COR-L47 (cell line): ENCODE data around the gene INTS11.
A peak's percentile ranks its signal among the peaks of the same experiment; 100 is the strongest.

Experiments
- DNase-seq: peaks from one replicate; lab custom pipeline; 2025; lab: John Stamatoyannopoulos, UW

The INTS11 gene

DNA sequence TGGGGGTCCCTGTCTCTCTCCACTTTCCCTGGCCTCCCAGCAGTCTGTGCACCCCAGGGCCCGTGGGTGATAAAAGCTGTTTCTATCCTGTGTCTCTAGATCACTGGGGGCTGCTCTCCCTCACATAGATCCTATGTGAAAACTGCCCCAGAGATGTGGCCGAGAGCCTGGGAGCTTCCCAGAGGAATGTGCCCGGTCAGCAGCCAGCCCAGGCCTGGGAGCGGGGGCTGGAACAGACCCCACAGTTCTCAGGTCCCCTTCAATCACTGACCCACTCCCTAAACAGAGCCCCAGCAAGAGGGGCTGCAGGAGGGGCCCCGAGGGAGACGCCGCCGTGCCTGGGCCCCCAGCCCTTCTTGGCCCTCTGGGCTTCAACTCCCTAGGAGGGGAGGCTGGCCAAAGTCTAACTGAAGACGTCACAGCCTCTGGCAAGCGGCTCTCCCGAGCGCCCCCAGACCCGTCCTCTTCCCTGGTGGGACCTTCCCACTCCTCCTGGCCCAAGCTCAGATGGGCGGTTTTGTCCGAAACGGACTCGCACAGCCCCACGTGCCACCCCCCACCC is 33.5 kb upstream of the INTS11 start:
- DNase-seq = no peak

DNA sequence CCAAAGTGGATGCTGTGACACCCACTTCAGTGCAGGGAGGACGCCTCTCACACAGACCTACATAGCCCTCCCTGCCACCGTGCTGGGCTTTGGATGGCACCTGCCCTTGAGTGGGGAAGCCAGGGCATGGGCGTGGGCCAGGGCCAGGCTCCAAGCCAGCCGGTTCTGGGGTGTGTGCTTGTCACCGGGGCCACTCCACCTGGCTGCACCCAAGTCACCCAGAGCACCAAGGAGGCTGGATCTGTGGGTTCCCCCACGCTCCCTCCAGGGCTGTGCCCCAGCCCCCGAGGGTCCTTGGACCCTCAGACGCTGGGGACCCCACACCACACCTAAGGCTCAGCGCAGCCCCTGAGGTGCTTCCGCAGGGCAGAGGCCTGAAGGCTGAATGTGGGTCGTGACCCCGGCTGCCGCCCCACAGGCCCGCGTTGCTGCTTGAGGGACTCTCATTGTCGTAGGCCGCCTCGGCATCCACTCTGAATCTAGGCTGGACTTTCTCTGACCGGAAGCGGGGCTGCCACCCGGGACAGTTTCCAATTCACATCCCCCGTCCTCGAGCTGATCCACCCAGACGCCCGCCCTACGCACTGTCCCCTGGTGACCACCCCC is 32.4 kb upstream of the INTS11 start:
- no peak for DNase-seq

DNA sequence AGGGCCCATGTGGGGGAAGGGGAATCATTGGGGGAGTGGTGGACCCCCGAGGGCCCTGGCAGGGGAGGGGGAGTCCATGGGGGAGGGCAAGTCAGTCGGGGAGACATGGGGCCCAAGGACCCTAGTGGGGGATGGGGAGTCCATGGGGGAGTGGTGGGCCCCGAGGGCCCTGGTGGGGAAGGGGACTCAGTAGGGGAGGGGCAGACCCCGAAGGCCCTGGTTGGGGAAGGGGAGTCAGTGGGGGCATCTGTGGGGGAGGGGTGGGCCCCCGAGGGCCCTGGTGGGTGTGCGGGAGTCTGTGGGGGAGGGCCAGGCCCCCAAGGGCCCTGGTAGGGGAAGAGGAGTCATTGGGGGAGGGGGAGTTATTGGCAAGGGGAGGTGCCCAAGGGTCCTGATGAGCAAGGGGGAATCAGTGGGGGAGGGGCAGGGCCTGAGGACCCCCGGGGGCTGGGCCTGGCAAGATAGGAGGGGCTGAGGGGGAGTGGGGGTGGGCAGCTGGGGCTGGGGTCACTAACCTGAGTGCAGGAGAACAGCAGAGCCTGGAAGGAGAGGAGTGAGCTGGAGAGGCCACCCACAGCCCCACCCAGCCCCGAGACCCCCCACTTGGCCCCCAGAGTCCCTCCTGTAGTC is 31.8 kb upstream of the INTS11 start:
- no peak for DNase-seq

DNA sequence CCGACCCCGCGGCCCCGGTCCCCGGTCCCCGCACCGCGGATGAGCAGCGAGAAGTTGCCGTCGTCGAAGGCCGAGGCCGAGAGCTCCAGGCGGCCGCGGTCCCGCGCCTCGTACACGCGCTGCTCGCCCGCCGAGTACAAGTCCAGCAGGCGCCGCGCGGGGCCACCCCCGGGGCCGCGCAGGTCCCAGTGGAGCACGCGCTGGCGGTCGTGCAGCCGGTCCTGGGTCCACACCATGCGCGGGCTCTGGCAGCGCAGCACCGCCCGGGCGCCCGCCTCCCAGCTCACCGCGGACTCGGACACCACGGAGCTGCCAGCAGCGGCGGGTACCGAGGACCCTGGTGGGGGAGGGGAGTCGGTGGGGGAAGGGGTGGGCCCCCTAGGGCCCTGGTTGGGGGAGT is 31.0 kb upstream of the INTS11 start:
- no peak for DNase-seq

DNA sequence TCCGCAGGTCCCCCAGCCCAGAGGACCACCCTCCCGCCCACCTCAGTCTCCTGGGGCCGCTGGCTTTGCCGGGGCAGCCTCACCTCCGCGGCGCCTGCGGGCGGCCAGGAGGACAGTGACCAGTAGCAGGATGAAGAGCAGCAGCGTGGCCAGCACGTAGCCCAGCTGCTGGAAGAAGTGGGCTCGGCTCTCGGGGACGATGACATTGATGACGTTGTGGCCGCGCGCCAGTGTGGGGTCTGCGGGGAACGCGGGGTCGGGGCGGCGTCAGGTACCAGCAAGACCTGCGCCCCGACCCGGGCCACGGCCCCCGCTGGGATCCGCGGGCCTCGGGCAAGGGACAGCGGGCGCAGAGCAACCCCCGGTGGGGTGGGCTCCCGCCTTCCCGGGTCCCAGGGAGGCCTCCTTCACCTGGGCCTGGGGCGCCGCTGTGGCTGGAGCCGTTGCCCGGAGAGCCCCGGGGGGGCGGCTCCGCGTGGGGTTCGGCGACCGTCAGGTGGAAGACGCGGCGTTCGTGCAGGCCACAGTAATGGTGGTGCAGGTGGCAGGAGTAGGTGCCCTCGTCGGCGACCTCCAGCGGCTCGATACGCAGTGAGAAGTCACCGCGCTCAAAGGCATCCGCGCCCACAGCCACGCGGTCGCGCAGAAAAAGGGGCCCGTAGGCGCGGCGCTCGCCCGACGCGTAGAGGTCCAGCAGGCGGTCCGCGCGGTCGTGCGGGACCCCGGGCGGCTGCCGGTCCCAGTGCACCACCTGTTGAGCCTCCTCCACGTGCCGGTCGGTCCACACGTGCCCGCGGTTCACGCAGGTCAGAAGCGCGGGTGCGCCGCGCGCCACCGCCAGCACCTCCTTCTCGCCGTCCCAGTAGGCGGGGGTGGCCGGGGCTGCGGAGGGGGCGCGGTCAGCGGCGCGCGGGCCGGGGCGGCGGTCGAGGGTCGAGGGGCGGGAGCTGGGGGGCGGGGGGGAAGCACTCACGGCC is 30.1 kb upstream of the INTS11 start:
- DNase-seq = no peak

DNA sequence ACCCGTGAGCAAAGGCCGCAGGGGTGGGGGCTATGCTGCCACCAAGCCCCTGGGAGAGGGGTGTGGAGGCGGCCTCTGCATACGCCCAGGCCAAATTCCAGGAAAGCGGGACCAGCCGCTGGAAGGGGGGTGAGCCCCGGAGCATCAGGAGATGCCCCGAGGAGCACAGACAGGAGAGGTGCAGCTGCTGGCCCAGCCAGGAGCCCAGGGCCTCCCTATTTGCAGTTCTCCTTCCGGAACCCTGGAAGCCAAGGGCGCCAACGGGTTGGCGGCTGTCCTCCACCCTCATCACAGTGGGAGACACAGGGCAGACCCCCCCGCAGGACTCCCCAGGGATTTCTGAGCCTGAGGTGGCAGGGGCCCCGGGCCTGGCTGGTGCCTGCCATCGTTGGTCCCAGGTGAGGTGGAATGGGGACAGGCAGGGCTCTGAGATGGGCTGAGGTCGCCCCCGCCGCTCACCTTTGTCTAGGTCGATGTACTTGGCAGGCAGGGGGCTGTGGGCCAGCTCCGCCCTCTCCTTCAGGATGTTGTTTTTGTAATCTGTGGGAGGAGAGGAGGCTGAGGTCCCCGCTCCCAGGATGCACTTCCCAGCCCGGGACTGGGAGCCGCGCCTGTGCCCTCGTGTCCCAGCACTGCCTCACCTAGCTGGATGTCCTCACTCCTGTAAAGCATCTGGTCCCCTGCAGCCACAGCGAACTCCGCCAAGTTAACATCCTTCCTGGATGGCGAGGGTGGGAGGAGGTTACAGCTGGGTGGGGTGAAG is 29.1 kb upstream of the INTS11 start:
- DNase-seq = peak; percentile 29

DNA sequence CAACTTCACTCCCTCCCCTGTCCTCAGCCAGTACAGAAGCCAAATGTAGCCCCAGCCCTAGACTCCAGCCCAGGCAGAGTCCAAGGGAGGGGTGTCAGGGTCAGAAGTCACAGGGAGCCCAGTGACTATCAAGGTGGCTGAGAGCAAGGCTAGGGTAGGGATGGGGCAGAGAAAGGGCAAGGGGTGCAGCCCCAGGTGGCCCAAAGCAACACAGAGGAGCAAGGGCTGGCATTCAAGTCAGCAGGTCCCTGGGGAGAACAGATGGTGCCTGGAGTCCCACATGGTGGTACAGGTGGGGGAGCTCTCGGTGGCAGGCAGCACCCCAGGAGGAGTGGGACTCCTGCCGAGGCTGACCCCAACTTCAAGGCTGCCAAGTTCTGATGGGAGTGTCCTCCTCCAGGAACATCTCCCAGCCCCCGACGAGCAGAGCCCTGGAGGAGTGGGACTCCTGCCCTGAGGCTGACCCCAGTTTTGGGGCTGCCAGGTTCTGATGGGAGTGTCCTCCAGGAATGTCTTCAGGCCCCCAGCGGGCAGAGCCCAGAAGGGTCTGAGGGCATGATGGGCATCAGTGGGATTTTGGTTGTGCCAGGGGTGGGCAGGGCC is 28.4 kb upstream of the INTS11 start:
- DNase-seq = no peak

DNA sequence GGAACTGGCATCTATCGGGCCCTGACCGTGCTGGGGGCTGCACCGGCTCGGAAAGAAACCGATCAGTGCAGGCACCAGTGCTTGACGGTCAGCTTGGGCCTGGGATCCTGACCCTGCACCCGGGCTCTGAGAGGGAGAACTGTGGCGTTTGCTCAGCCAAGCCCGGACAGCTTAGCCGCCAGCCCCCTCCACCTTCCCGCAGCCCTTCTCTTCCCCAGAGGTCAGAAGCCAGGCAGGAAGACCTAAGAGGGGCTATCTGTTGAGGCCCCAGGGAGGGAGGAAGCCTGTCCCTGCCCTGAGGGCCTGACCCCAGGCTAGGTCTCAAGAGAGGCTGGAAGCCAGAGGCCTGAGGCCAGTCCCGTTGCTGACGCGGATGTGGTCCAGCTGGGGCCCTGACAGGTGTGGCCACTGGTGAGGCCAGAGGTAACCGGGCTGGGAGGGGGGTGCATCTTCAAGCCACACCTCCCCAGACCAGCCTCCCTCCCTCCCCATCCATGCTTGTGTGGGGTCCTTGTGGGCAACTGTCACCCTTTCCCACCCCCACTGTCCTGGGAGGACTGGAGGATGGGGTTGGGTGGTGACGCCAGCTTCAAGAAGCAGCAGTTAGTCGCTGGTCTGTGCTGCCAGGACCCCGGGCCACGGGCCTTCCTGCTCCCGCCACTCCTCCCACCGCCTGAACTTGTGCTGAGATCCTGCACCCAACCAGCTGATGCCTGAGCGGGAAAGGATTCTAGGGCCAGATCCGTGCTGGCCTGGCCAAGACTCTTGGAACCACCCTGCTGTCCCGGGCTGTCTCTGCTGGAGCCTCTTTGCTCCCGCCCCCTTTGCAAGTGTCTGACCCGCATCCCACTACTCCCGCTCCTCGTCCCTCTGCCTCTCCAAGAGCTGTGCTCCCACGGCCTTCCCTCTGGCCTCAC is 27.3 kb upstream of the INTS11 start:
- DNase-seq = no peak

DNA sequence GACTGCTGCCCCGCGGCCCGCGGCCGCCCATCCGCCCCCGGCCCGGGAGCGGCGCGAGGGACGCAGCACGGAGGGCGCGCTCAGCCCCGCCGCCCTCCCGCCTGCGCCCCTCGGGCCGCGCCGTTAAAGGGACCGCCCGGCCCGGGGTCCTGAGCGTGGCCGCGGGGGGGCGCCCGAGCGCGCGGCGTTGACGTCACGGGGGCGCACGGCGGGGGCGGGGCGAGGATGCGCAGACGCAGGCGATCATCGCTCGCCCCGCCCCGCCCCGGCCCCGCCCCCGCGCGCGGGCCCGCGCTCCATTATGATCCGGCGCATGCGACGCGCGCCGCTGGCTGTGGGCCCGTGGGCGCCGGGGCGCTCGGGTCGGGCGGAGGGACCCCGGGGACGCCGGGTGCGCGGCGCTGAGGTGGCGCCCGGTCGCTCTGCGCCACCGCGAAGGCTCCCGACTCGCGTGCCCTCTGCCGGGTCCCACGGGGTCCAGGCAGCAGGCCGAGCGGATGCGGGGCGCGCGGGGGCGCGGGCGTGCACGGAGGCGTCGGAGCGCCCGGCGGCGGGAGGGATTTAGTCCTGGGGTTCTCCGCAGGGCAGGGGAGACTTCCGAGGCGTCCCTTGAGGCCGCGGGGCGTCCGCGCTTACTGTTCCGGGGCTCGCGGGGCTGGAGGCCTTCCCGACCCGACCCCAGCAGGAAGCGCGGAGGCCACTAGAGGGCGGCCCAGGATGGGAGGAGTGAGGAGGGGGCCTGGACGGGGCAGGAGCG is 25.0 kb upstream of the INTS11 start, which contains the start of gene DVL1:
Gene DVL1, minus strand, starts transcription at position 163 of the 757 bp plus-strand sequence. CDS start 353 bp downstream, outside the sequence.
- peak; percentile 51 for DNase-seq

DNA sequence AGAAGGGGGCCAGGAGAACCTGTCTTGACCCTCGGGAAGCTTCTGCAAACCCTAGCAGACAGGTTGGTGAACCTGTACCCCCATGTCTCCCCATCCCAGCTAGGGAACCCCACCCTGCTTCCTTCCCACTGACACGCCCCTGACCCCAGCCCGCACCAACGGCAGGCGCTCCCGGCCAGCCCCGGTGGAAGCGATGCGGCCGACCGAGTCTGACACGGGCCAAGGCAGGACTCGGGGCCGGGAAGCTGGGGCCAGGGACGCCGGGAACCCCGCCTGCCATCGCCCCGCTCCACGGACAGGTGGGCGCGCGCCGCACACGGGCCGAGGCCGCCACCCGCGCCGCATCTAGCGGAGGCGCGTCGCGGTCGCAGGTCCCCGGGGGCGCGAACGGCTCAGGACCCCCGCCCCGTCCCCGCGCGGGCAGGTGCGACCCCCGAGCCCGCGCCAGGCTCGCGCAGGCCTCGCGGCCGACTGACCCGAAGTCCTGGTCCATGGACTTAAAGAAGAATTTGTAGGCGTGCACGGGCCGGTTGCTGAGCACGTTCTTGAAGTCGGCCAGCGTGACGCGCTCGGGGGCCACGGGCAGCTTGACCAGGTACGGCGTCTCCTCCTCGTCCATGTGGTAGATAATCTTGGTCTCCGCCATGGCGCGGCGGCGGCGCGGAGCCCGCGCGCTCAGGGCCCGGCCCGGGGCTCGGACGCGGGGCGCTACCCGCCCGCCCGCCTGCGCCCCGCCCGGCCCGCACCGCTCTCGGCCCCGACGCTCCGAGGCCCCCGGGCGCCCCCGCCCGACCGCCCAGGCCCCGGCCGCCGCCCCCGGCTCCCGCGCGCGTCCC is 24.2 kb upstream of the INTS11 start:
- no peak for DNase-seq

DNA sequence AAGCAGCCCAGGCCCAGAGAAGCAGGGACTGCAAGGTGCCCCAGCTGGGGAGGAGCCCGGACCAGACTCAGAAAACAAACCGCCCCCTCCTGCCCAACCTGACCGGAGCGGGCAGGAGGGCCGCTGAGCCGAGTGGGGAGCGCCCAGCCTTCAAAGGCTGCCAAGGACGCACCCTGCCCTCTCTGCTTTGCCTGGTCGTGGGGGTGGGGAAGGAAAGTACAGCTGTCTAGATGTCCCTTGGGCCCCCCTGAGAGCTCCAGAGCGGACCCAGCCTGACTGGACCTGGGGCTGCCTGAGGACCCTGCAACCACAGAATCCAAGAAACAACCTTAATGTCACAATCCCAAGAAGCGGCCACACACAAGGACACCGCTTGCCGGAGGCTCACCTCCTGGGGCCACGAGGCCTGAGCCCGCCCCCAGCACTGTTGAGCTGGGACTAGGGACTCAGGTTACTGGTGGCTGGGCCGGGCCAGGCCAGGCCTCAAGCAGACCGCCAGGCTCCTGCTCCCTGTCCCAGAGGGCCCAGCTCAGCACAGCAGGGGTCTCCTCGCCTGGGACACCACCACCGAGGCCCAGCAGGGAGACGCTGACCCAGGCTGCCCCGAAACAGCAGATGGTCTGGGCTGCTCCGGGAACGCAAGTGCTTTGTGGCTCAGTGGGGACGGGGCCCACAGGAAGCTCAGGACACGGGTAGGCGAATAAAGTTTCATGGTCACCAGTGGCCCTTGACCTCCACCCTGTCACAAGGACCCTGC is 23.4 kb upstream of the INTS11 start:
- no peak for DNase-seq

DNA sequence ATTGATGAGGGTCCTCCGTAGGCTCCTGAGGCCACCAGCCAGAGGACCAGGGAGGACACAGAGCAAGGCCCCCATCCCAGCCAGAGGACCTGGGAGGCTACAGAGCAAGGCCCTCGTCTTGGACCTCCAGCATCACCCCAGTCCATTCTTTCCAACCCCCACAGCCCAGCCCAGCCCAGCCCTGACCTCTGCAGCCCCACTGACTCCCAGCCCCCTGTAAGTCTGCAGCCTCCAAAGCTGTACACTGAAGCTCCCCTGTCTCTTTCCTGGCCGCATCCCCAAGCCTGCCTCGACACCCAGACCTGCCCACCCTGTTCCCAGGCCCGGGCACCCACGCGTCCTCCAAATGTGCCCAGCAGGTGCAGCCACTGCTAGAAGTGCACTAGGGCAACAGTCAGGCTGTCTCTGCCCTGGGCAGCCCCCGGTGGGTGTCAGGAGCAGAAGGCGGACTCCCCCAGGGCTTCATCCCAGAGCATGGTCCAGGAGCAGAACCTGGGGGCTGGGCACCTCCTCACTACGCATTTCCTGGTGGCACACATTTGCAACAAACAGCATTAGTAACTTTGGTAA is 22.7 kb upstream of the INTS11 start:
- DNase-seq = no peak

DNA sequence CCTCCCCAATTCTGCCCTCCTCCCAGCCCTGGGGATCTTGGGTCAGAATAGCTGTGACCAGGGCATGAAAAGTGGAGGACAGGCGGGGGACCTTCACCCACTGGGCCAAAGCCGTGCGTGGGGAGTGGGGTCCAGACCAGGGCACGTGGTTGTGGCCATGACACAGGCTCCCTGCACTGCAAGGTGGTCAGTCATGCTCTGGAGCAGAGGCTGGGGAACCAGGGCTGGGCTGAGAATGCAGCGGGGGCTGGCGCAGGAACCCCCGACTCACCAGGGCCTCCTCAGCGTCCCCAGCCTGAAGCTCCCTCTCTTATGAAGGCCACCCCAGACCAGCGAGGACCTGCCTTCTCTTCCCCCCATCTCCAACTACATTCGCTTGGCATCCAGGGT is 22.0 kb upstream of the INTS11 start:
- DNase-seq = no peak

DNA sequence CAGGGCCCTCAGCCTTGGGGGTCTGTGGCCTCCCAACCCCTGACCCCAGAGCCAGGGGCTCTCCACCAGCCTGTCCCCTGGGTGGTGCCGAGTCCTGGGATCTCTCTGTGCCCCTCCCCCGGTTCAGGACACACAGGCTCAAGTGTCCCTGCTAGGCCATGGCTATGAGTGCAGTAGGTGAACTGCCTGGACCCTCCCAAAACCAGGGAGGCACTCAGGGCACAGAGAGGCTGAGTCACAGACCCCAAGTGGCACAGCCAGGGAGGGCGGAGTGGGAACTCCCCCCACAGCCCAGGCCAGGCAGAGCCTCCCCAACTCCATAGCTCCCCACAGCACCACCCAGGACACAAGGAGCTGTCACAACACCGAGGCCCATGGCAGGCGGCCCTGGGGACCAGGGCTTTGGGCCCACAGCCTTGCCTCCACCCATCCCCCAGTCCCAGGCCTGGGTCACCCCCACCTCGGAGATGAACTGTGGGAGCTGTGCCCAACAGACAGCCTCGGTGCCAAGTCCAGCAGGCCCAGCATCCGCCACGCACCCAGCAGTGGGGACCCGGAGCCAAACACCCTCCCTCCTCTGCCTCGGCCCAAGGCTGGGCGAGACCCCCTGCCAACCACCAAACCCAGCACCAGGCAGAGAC is 21.5 kb upstream of the INTS11 start:
- no peak for DNase-seq

DNA sequence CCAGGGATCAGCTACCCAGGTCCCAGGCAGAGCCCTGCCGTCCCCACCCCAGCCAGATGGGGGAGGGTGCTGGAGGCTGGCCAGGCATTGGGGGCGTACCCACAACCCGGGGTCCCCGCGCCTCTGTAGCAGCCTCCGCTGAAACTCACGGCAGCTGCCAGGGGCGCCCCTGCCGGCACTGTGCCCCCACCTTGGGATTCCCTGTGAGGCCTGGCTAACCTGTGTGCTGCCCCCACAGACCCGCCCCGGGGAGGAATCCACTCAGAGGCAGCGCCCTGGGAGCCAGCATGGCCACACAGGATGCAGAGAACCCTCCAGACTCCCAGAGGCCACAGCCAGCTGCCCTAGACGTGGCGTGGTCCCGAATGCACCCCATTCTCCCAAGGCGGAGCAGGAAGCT is 20.9 kb upstream of the INTS11 start:
- DNase-seq = no peak

DNA sequence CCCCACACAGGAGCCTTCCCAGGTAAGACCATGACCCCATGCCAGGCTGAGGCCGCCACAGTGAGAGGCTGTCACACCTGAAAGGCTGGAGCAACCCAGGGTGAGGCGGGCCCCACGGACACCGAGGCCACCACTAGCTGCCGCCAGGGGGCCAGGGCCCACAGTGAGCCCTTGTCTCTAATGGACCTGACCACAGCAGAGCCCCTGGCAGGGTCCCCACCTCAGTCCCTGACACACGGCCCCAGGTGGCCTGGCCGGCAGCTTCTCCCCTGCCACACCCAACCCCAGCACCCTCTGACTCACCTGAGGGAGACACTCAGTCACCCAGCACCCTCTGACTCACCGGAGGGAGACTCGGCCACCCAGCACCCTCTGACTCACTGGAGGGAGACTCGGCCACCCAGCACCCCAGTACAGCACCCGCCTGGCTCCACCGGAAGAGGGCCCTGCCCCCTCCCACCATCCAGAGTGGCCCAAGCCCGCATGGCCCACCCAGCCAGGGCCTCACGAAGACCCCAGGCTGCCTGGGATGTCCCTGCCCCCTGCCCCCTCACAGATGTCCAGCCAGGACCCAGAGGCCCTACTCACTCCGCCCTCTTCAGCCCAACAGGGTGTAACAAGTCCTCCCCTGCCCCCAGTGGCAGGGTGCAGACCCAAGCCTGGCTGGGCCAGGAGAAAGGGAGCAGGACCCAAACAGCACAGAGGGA is 20.3 kb upstream of the INTS11 start:
- DNase-seq = no peak
